Ascending aorta (tissue), 2 donors: Measurements from ENCODE around the gene CLASP1. TPM values are rescaled to one million over a fixed set of nuclear protein-coding genes. Genes with fewer than 3 reads are reported as not detected.

Experiments used
- DNase-seq, 2 donors: peaks; one replicate each; pipeline ENCODE4 v3.0.0-alpha.2; 2019; ENCODE audit warnings: low spot score in 2 of 2
- H3K27ac ChIP-seq, 2 donors: fragments of 200-600 bp; sonication (generic); one replicate each; pipeline ENCODE4 v1.5.1; 2016 to 2017; ENCODE audit warnings: mild to moderate bottlenecking in 1 of 2
- H3K27me3 ChIP-seq: fragments of 200-600 bp; sonication (generic); one replicate; pipeline ENCODE4 v1.5.1; 2017
- H3K36me3 ChIP-seq, 2 donors: fragments of 200-600 bp; sonication (generic); one replicate each; pipeline ENCODE4 v1.5.1; 2016
- H3K4me1 ChIP-seq, 2 donors: fragments of 200-600 bp; sonication (generic); one replicate each; pipeline ENCODE4 v1.5.1; 2016 to 2017; ENCODE audit warnings: mild to moderate bottlenecking in 1 of 2
- H3K4me3 ChIP-seq, 2 donors: fragments of 200-600 bp; sonication (generic); one replicate each; pipeline ENCODE4 v1.5.1; 2016 to 2017; ENCODE audit warnings: mild to moderate bottlenecking in 1 of 2
- H3K9me3 ChIP-seq, 2 donors: fragments of 200-600 bp; sonication (generic); one replicate each; pipeline ENCODE4 v1.5.1; 2016
- CTCF ChIP-seq, 3 experiments: fragments of 200-600 bp in 2 of 3; fragments of 450-650 bp in 1 of 3; sonication (generic) in 2 of 3; IDR thresholded peaks; one replicate each; pipeline ENCODE4 v1.5.1; 2016 to 2019; ENCODE audit warnings: antibody characterized with exemption in 3 of 3, mild to moderate bottlenecking in 1 of 3, moderate library complexity in 1 of 3
- intact Hi-C: fragments of 100-400 bp; cut with DNase I; formaldehyde crosslinking; loops from one replicate; pipeline ENCODE4 v1.15.1; 2023
- total RNA-seq: library from RNA; depleted of rRNA; stranded (reverse); fragments of >200 nt; gene quantifications from one replicate; pipeline ENCODE4 v1.1.0, GENCODE V29; 2016

The CLASP1 gene
- total RNA-seq, 1 donor from 2014 or later, result 78.0 TPM

- intact Hi-C loops, result loop anchor here (5.0 to 10.0 kb wide), 3 partner anchors 105 to 345 kb away; partner anchors contain the start of gene TSN
- peaks cover 20 to 64% of the 10 kb centered on the region in 2 donors for H3K36me3 ChIP-seq
- no peak overlapping the region for H3K4me3 ChIP-seq
- no peak for TF ChIP-seq CTCF (IDR thresholded peaks at IDR 0.05)
- DNase-seq, result no peak
- H3K4me1 ChIP-seq, result no peaks in the 10 kb centered on the region
- H3K27ac ChIP-seq, result no peak overlapping the region
- H3K9me3 ChIP-seq, result no peaks in the 10 kb centered on the region
- no peaks in the 10 kb centered on the region for H3K27me3 ChIP-seq
Measured at GRCh38 chr2:121409966-121410365, 239.3 kb downstream of the CLASP1 start.

- no peaks in the 10 kb centered on the region for H3K4me1 ChIP-seq
- intact Hi-C loops, result loop anchor here (5.0 to 10.0 kb wide), 3 partner anchors 105 to 345 kb away; partner anchors contain the start of gene TSN
- H3K4me3 ChIP-seq, result no peak overlapping the region
- DNase-seq, result no peak
- no peak for TF ChIP-seq CTCF (IDR thresholded peaks at IDR 0.05)
- peaks cover 20 to 62% of the 10 kb centered on the region in 2 donors for H3K36me3 ChIP-seq
- no peak overlapping the region for H3K27ac ChIP-seq
- H3K27me3 ChIP-seq, result no peaks in the 10 kb centered on the region
- no peaks in the 10 kb centered on the region for H3K9me3 ChIP-seq
Measured at GRCh38 chr2:121409388-121409787, 239.9 kb downstream of the CLASP1 start.

GRCh38 chr2:121408641-121409040 lies 240.6 kb downstream of the CLASP1 start:
- no peak for DNase-seq
- Histone ChIP-seq H3K27me3 (no peaks in the 10 kb centered on the region), H3K36me3 (peaks cover 28 to 64% of the 10 kb centered on the region in 2 donors), H3K9me3 (no peaks in the 10 kb centered on the region), H3K4me3 (no peak overlapping the region), H3K4me1 (no peaks in the 10 kb centered on the region), H3K27ac (no peak overlapping the region)
- intact Hi-C loops, result loop anchor here (5.0 to 10.0 kb wide), 3 partner anchors 106 to 346 kb away; partner anchors contain the start of gene TSN
- no peak for TF ChIP-seq CTCF (IDR thresholded peaks at IDR 0.05)

- Histone ChIP-seq H3K27ac (no peak overlapping the region), H3K4me3 (no peak overlapping the region), H3K4me1 (no peaks in the 10 kb centered on the region), H3K36me3 (peaks cover 47 to 74% of the 10 kb centered on the region in 2 donors), H3K9me3 (no peaks in the 10 kb centered on the region), H3K27me3 (no peaks in the 10 kb centered on the region)
- TF ChIP-seq CTCF (IDR thresholded peaks at IDR 0.05), result no peak
- DNase-seq, result no peak
- intact Hi-C loops, result loop anchor here (5.0 to 10.0 kb wide), 3 partner anchors 110 to 350 kb away; partner anchors contain the start of gene TSN
Measured at GRCh38 chr2:121405233-121405632, 244.0 kb downstream of the CLASP1 start.

GRCh38 chr2:121400201-121400600 lies 249.1 kb downstream of the CLASP1 start:
- Histone ChIP-seq H3K27ac (no peak overlapping the region), H3K4me1 (peaks cover 0 to 6% of the 10 kb centered on the region in 2 donors), H3K4me3 (no peak overlapping the region), H3K27me3 (no peaks in the 10 kb centered on the region), H3K36me3 (peaks cover 45 to 62% of the 10 kb centered on the region in 2 donors), H3K9me3 (no peaks in the 10 kb centered on the region)
- intact Hi-C loops, result loop anchor here (10.0 kb wide), 2 partner anchors 115 to 355 kb away; partner anchors contain the start of gene TSN
- DNase-seq, result no peak
- no peak for TF ChIP-seq CTCF (IDR thresholded peaks at IDR 0.05)
